HG02852 (cell line): ENCODE results near the gene CHI3L2.
"Not testable (repeated sequence)": the region's sequence is repeated elsewhere in the genome, so short reads cannot be mapped to it uniquely, and the experiment has no call there.

Source experiments
- ATAC-seq: cut with Tn5 transposase; IDR thresholded peaks from one replicate; pipeline ENCODE4 v1.9.1; 2021; ENCODE audit warnings: mild to moderate bottlenecking, moderate library complexity; ENCODE audit not compliant: unreplicated experiment

CHI3L2 gene

DNA sequence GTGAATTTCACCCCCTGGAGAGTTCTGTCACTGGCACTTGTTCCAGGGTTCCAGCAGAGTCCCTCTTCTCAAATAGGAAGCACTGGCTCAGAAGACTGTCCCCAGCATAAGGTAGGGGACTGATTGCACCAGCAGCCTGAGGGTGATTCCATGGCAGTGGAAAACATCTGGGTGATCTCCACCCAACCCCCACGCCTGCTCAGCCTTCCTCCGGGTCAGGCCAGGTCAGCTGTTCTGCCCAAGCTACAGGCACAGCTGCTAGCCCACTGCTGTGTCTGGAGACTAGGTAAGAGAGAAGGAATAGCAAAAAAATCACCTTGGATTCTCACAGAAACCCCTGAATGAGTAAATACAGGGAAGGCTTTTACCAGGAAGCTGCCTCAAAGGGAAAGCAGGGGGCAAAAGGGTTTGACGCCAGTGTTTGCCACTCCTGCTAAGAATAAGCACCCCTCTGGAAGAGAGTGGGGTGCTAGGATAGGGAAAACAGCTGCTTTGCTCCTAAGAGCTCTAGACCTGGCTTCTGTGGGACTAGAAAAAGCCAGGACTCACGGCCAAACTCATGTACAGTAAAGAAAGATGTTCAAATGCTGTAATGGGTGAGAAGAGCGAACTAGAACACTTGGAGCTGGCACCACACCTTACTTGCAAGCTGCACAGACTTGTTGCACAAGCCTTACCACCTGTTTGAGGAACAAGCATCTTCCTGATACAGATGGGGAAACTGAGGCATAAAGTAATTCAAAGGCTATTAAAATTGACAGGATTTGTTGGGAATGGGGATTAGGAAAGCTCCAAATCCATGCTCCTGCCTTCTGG lies 26.0 kb upstream of the CHI3L2 start:
- ATAC-seq = no peak

DNA sequence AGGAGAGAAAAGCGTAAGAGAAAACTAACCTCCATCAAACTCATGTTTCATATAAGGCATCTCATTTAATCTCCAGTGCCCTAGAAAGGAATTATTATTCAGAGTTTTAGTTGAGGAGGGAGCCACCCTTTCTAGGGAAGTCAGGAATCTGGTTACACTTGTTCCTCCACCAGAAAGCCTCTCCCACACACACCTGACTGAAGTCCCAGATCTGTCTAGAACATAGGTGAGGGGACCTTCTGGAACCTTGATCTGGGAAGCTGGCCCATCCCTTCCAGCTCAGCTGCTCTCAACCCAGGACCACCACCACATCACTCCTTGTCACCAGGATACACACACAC lies 25.2 kb upstream of the CHI3L2 start:
- no peak for ATAC-seq

GRCh38 chr1:111202707-111203623 lies 24.5 kb upstream of the CHI3L2 start:
- no peak for ATAC-seq

DNA sequence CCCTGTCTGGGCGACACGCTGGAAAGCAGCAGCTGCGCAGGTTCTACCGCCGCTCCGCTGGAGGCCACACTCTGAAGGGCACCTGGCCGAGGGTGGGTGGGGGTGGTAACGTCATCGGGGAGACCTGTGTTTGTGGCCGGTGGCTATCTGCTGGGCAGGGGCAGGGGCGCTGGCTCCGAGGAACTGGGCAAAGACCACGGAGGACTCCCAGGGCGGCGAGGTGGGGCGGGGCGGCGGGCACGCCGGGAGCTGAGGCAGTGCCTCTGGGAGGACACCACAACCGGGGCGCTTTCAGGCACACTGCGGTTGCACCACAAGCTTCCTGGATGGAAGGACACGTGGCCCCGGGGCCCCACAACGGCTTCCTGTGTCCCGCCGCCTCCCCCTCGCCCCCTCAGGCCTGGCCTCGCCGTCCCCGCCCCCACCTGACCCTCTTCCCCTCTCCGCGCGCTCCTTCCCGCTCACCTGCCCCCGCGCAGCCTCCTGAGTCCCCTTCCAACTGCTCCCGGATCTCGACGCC lies 23.8 kb upstream of the CHI3L2 start:
- peak; percentile 63 for ATAC-seq

GRCh38 chr1:111204201-111204982 lies 23.1 kb upstream of the CHI3L2 start:
- ATAC-seq = peak; percentile 56

GRCh38 chr1:111204983-111205713 lies 22.4 kb upstream of the CHI3L2 start:
- ATAC-seq = no peak

- ATAC-seq = no peak
These were observed 21.8 kb upstream of the CHI3L2 start for GRCh38 chr1:111205714-111206050.

DNA sequence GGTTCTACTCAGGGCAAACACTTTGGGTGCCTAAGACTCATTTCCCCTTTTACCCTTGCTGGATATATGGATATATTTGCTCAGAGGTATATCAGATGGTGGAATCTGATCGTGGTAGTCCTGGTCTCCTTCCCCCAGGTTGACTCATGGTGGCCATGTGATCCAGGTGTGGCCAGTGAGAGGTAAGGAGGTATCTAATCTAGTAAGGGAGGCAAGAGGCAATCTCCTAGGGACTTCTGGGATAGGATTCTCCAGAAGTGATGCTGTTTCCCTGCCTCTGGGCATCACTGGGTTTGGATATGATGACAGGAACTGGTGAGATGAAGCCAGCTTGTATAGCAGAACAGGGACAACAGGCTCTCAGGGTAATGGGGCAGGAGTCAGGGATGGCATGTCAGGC lies 18.6 kb upstream of the CHI3L2 start:
- ATAC-seq = no peak

- ATAC-seq = no peak
These were observed 17.9 kb upstream of the CHI3L2 start for GRCh38 chr1:111209622-111210021.

GRCh38 chr1:111211921-111212320 lies 15.6 kb upstream of the CHI3L2 start:
- no peak for ATAC-seq

- no peak for ATAC-seq
These were observed 14.7 kb upstream of the CHI3L2 start for GRCh38 chr1:111212634-111213335.

- ATAC-seq = no peak
These were observed 14.1 kb upstream of the CHI3L2 start for GRCh38 chr1:111213412-111213811.

- ATAC-seq = no peak
These were observed 13.3 kb upstream of the CHI3L2 start for GRCh38 chr1:111214074-111214801.

GRCh38 chr1:111214884-111215283 lies 12.6 kb upstream of the CHI3L2 start:
- no peak for ATAC-seq

DNA sequence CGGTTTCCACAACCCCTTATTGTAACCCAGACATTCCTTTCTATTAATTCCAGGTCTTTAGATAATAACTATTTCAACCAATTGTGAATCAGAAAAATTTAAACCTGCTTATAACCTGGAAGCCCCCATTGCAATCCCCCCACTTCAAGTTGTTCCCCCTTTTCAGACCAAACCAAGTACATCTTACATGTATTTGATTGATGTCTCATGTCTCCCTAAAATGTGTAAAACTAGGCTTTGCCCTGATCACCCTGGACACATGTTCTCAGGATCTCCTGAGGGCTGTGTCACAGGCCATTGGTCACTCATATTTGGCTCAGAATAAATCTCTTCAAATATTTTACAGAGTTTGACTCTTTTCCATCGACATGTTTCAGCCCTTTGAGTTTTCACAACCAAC lies 12.2 kb upstream of the CHI3L2 start:
- ATAC-seq = not testable (repeated sequence)

DNA sequence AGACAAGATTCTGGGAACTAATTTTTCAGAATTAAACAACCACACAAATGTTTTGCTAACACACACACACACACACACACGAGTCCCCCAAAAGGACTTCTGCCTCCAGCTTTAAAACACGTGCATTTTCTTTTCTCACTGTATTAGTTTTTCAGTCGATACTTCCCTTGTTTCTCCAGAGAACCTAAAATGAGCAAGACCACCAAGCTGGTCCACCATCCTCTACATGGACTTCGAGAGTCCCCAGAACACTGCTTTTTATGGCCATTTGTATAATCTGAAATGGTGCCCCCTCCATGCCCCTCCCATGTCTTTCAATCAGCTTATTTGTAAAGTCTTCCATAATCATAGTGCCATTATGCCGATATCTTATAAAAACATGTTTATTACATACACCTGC lies 10.8 kb upstream of the CHI3L2 start:
- ATAC-seq = no peak

- ATAC-seq = no peak
These were observed 10.2 kb upstream of the CHI3L2 start for GRCh38 chr1:111217183-111217910.

GRCh38 chr1:111218701-111219556 lies 8.6 kb upstream of the CHI3L2 start:
- no peak for ATAC-seq
